DMS53 treated with DMSO at 0.1 percent for 48 hours (cell line): ENCODE results near the gene DRD3.

Experiments used
- DNase-seq: peaks from one replicate; lab custom pipeline; 2025; ENCODE audit not compliant: unreplicated experiment; lab: John Stamatoyannopoulos, UW

The DRD3 gene

DNA sequence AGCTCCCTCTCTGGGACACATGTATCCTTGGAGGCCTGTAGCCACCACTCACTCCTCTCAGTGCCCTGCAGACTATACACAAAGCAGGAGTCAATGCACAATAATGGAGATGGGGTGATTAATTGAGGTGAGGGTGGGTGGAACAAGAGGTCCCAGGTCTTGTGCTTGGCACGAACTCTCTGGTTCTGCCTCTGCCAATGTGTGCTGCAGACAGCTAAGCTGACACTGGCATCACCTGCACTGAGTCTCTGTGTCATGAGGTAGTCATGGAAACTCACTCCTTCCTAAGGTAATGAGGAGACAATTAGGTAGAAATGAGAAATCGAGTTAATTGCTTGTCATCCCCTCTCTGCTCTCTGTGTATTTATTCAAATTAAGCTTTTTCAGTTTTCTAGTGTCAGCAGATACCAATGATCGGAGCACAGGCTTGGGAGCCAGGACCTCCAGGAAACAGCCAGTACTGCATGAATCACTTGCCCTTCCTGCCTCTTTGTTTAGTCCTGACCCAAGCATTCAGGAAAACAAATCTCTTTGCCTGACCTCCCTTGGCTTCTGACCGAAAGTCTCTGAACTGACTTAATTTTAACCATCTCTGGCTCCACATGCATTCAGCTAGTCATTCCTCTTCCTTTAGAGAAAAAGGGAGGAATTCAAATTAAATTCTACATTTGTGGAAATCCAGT is 56.7 kb downstream of the DRD3 start:
- no peak for DNase-seq

DNA sequence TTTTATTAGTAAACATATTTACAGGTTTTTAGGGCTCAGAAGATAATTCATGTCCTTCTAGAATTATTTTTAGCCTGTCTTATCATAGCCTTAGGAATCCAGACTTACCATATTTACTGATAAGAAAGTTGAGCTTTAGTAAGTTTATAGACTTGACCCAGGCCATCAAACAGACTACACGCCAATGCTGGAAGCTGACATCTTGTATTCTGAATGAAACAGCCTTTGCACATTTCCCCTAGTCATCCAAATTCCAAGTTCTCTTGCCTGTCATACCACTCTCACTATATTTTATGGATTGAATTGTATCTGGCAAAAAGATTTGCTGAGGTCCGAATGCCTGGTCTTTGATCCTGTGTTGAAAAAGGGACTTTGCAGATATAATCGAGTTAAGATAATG is 58.6 kb downstream of the DRD3 start:
- DNase-seq: no peak

DNA sequence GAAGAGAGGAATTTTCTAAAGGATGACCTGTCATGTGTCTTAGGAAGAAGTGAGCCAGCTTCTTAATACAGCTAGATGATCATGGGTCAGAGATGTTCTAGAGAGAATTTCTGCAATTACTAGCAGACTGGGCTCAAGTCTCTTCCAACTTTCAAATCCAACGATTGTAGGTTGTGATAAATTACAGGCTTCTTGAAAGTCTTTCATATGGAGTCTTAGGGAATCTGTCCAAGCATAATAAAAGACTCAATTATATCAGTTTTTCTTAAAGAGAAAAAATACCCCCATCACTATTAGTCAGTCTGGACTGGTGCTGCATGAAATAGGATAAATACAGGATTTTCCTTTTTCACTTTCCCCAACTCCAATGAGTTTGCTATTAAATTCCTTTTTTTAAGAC is 59.1 kb downstream of the DRD3 start:
- no peak for DNase-seq

DNA sequence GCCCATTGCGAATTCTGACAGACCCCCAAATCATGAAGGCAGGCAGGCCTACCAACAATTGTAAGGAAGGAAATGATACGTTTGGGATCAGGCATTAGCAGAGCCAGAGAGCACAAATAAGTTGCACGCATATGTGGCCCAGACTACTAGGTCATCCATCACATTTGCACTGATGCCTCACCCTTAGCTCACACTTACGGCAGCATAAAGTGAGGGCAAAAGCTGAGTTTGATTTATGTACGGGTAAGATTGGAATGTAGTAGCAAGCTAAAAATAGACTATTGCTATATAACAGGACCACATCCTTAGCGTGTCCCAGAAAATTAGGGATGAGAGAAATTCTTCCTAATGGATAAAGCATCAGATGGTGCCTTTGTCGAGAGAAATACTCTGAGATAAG is 63.7 kb downstream of the DRD3 start:
- no peak for DNase-seq

GRCh38 chr3:114114719-114115118 is 64.1 kb downstream of the DRD3 start:
- no peak for DNase-seq

GRCh38 chr3:114112696-114113095 is 66.2 kb downstream of the DRD3 start:
- DNase-seq: no peak

DNA sequence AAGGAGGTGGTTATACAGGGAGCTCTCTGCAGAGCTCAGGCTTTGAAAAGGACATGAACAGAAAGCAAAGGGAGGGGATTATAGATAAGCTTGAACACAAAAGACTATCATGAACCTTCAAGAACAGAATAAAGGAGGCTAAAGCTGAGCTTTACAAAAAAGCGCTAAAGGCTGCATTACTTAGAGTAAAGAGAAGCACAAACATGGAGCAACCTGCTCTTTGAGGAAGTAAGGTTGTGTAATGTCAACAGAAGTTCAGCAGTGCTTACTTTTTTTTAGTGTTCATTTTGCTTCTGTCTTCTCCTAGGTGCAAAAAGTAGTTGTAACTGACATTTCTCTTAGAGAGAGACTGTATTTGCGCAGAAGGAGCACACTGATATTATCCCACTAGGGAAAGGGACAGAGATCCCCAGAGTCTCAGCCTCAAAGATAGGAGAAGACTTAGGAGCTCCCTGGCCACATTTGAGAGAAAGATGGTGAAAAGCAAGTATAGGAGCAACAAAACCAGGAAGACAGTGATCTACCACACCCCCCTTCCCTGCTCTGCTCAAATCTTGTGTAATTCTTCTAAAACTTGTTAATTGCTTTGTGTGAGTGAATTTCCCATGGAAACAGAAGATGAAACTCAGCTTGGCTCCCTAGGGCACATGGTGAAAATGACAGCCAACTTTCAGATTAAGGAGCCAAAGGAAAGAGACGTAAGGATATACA is 67.6 kb downstream of the DRD3 start:
- DNase-seq: no peak

GRCh38 chr3:114110439-114110838 is 68.4 kb downstream of the DRD3 start:
- no peak for DNase-seq

DNA sequence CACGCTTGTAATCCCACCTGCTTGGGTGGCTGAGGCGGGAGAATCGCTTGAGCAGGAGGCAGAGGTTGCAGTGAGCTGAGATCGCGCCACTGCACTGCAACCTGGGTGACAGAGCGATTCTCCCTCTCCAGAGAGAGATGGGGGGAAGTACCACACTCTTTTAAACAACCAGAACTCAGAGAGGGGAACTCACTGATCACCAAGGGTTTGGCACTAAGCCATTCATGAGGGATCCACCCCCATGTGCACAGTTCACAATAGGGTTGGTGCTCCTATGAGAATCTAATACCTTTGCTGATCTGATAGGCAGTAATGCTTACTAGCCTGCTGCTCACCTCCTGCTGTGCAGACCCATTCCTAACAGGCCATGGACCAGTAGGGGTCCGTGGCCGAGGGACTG is 70.7 kb downstream of the DRD3 start:
- no peak for DNase-seq

- no peak for DNase-seq
Observed at GRCh38 chr3:114104414-114104813, 74.4 kb downstream of the DRD3 start.

DNA sequence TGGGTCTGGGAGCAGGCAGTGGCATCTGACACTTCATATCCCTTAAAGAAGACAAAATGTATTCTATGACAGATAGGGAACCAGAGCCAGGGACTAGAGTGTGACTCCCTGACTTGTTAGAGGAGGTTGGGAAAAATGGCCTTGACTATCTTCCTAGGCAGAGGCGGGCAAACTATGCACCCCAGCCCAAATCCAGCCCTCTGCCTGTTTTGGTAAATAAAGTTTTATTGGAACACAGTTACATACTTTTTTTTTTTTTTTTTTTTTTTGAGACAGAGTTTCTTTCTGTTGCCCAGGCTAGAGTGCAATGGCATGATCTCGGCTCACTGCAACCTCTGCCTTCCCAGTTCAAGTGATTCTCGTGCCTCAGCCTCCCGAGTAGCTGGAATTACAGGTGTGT is 75.0 kb downstream of the DRD3 start:
- DNase-seq: no peak

GRCh38 chr3:114103181-114103580 is 75.7 kb downstream of the DRD3 start:
- no peak for DNase-seq

DNA sequence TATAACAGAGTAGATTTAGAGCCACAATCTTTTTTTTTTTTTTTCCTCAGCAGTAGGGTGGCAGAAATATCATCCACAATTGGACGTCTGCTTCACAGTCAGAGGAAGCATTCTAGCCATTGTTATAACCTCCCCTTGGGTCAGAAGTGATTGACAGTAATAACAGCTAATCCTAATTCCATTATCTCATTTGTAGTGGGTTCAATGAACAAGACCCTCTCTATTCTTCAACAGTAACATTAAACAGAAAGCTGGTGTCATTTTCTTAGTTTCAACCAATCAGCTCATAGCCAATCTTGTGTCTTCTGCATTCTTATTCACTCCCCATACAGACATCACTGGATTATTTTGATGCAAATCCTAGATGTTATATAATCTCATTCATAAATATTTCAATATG is 77.8 kb downstream of the DRD3 start:
- no peak for DNase-seq

GRCh38 chr3:114095796-114096195 is 83.1 kb downstream of the DRD3 start:
- no peak for DNase-seq

DNA sequence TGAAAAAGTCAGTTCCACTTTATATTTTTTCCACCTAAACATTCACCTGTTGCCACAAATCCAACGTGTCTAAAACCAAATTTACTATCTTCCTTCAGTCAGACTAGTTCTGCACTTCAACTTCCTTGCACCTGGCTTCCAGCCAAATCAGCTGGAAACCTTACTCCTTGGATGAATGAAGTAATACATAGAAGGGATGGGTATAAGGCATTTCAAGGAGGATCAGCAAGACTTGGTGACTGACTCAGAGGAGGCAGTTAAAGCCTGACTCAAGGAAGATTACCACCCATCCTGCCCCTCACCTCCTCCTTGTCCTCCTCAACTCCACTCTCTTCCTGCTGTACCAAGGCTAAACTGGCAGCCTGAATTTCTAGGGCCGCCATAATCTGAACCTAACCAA is 85.3 kb downstream of the DRD3 start:
- DNase-seq: no peak

- no peak for DNase-seq
Observed at GRCh38 chr3:114093016-114093380, 85.9 kb downstream of the DRD3 start.

GRCh38 chr3:114092151-114093015 is 86.5 kb downstream of the DRD3 start:
- DNase-seq: no peak

- DNase-seq: no peak
Observed at GRCh38 chr3:114089675-114090074, 89.2 kb downstream of the DRD3 start.

DNA sequence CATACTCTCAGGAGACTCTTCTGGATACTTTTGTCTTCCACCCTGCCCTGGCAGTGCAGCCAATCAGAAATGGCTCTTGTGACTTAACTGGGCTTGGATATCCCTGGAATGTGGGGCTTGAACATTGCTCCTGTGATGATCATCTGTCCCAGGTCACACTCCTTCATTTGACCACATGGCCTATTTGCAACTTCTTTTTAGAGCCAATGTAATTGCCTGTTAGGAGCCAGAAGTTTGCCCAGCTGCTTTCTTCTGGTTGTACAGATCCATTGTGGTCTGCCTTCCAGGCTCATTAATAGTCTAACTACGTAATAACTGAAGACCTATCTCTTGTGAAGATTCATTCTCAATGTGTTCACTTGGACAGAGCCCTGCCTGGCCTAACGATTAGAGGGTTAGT is 92.5 kb downstream of the DRD3 start:
- no peak for DNase-seq

GRCh38 chr3:114083112-114083511 is 95.7 kb downstream of the DRD3 start:
- DNase-seq: no peak

DNA sequence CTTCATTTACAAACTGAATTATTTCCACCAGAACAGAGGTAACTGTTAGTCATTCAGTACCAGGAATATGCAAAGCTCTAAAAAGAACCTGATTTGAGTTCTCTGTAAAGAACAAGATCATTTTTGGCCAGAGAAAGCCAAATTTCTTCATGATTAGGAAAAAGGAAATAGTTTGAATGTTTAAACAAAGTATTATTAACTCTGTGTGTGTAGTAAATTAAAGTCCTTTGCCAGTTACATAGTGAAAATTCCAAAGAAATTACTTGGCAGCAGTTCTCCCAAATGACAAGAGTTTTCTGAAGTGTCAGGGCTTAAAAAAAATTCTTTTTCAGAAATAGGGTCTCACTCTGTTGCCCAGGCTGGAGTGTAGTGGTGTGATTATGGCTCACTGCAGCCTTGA is 97.8 kb downstream of the DRD3 start:
- no peak for DNase-seq

DNA sequence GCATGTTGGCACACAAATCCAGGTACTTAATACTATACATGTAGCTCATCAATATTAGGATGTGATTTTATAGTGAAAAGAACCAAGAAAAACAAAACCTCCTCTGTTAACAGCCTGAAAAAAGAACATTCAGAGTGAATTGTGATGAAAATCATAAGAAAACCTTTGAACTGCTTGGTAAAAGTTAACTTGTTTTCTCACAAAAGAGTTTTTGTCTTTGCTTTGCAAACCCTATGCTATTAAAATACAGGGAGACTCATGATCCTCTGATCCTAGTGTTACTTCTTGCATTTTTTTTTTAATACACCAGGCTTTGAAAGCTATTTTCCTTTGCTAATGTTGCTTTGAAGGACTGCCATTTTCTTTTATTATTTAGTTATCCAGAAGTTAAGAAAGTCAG is 98.7 kb downstream of the DRD3 start:
- DNase-seq: no peak
